ENCODE measurements around the gene EIF4E3.

EIF4E3 gene

DNA sequence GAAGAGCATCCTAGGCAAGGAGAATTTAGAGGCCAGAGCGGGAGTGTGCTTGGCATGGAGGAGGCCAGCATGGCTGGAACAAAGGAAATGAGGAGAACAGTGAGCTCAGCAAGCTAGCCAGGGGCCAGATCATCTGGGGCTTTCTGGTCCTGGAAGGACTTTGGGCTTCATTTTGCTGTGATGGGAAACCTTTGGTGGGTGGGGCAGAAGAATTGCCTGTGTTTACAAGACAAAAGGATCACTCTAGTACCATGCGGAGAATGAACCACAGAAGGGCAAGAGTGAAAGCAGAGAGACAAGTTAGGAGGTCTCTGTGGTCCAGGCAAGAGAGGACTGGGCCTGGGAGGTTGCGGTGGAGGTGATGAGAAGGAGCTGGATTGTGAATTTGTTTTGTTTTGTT, 80.1 kb downstream of the EIF4E3 start:
- DNase-seq, result no peak

DNA sequence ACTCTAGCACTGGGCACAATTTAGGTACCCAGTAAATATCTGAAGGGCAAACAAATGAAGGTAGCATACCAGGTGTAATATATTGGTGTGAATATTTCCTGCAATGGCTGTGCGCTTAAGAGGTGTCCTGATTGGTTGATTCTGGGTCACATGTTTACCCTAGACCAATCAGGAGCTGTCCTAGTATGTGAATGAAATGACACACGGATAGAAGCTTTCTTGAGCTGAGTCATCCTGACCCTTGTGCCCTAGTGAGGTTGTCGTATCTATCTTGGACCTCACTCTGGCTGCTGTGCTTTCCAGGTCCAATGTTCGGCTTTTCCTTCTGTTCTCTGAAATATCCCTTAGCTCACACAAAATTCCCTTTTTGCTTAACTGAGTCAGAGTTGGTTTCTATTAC, 83.5 kb downstream of the EIF4E3 start:
- no peak for DNase-seq

DNA sequence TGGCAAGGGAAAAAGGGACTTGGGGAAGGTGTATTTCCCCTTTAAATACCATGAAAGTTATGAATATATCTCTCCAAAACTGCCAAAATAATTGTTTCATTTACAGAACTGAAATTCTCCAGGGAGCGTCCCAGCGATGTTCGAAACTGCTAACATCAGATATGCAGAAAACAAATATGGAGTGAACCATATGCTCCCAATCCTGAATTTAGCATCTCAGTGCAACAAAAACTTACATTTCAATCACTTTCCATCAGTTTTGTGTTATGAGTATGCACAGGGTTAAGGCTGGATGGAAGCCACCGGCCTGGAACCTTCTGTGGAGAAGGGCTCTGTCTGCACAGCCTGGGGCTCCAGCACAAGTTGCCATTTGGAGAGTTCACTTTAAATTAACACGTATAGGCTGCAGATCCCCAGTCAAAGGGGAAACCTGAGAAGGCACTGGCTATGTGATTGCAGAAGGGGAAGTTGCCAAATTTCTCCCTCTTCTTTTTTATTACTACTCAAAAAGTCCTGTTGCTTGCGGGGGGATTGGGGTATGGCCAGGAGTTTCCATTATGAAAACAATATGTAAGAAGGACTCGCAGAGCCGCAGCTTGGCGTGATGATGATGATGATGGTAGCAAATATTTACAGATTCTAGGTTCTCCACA, 84.7 kb downstream of the EIF4E3 start:
- DNase-seq, result peak; percentile 50

GRCh38 chr3:71636482-71636881, 88.7 kb downstream of the EIF4E3 start:
- no peak for DNase-seq

GRCh38 chr3:71636001-71636400, 89.2 kb downstream of the EIF4E3 start:
- DNase-seq, result no peak

DNA sequence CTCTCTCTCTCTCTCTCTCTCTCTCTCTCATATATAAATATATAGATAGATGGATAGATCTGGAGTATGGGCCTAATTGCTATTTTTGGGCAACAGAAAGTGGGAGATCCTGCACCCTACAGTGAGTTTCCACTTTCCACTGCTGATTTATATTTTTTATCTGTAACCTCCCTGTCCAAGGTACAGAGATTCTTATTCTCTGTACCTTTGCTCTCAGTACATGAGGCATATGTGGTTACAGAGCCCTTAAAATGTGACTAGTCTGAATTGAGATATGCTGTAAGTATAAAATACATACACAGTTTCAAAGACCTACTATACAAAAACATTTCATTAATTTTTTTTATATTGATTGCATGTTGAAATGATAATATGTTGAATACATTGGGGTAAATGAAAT, 90.5 kb downstream of the EIF4E3 start:
- no peak for DNase-seq

DNA sequence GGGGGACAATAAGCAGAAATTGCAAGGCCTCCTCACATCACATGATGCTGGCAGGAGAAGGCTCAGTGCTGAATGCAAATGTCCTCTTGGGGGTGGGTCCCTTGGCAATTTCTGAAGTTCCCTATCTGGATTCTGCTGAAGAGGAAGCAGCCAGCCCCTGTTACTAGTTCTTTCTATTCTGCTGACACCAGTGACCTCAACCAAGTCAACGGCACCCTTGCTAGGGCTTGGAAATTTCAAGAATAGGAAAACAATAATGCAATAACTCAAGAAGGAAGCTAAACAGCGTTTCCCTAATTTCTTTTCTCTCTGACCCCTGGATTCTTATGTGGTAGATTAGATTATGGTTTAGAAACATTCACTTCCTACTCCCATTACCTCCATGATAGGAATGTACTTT, 95.5 kb downstream of the EIF4E3 start:
- DNase-seq, result peak; percentile 92

GRCh38 chr3:71629289-71629688, 95.9 kb downstream of the EIF4E3 start:
- DNase-seq, result no peak

- no peak for DNase-seq
These were observed 96.7 kb downstream of the EIF4E3 start for GRCh38 chr3:71628522-71628921.

DNA sequence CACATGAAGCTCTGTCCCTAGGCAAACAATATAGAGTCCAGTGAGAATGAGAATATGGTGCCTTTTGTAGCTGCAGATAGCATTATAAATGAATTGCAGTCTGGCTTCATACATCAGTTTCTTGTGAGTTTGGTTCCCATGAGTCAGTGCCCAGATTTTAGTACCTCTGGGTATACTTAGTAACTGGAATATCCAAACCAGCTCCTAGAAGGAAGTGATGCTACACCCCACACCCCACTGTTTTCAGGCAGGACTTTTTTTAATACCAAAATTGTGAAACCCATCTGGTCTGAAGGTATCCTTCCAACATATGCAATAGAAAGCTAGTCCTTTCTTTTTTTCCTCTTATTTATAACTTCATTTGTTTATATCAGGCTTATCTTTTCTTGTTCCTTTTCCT, 99.5 kb downstream of the EIF4E3 start:
- peak; percentile 77 for DNase-seq

Measured in inflammatory macrophage treated with lipopolysaccharide for 4 hours (primary cell).